GM19035 (cell line): ENCODE measurements around the gene GMPR2.
A peak's percentile ranks its signal among the peaks of the same experiment; 100 is the strongest.

Source experiments
- ATAC-seq: cut with Tn5 transposase; IDR thresholded peaks from one replicate; pipeline ENCODE4 v1.9.1; 2021; ENCODE audit not compliant: unreplicated experiment

GMPR2 gene

DNA sequence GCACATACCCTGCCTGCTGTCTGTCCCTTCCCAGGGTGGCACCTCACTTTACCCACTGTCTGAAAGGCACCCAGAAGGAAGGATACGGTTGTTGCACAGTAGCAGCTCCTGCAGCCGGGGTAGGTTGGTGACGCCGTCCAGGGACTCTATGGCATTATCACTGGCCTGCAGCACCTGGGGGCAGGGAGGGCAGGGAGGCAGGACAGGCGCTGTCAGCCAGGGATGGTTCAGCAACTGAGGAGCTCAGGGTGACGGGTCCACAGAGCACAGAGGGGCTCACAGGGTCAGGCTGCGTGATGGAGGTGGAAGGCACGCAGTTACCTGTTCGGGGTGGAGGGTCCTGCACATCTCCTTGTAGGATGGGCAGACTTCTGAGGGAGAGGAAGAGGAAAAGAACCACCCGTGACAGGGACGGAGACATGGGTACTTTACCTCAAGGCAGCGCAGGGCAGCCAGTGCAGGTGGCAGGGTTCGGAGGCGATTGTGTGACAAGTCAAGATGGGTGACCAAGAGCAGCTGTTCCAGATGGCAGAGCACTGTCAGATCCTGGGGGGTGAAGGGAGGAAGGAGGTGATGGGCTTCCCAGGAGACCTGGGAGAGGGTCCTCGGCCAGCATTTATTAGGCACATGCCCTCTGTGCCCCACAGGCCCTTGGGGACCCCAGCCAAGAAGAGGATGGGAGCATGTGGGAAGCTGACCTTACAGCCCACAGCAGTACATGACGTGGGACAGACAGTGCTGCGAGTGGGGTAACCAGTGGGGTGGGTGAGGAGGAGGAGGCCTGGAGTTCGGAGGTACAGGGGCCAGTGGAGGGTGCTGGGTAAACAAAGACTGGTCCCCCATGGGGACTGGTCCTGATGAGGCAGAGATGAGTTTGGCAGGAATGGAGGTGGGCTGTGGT, 33.9 kb downstream of the GMPR2 start:
- no peak for ATAC-seq

GRCh38 chr14:24267516-24267915, 34.8 kb downstream of the GMPR2 start:
- no peak for ATAC-seq

GRCh38 chr14:24268225-24268624, 35.5 kb downstream of the GMPR2 start:
- ATAC-seq = no peak

DNA sequence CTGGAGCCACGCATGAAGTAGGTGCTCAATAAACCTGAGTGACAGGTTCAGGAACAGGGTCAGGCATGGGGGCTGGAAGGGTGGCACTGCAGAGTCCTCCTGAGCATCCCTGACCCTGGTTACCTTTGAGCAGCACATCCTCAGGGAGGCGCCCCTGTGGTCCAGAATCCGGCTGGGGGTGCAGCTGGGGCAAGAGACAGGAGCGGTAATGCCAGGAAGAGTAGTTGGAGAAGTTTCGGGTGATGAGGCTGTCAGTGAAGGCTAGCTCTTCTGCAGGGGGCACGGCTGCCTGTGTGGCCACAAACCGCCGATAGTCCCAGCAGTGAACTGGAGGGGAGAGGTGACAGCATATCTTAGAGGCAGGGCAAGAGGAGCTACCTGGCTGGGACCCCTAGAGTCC, 36.6 kb downstream of the GMPR2 start:
- no peak for ATAC-seq

DNA sequence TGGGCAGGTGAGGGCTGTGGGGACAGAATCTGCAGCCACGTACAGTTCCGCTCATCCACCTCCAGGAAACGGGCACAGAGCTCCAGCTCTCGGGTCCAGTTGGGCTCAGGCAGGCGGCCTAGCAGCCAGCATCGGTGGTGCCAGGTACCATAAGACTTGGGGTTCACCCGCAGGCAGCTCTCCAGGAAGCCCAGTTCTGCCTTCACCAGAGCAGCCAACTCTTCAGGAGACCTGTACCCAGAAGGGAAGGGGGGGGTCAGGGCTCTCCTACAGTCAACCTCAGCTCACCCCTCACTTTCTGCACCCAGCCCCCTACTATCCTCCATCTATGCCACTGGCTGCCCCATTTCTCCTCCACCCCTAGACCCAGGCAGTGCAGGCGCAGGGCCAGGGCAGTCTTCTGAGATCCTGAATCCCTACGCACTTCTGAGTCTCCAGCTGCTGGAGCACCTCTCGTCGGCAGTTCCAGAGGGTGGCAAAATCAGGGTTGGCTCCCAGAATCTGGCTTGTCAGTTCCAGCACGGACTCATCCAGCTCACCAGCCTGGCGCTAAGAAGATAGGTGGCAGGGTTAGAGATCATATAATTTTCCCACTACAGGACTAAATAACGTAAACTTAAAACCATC, 37.3 kb downstream of the GMPR2 start:
- ATAC-seq = no peak

- ATAC-seq = no peak
Measured at GRCh38 chr14:24270537-24271133, 37.9 kb downstream of the GMPR2 start.

DNA sequence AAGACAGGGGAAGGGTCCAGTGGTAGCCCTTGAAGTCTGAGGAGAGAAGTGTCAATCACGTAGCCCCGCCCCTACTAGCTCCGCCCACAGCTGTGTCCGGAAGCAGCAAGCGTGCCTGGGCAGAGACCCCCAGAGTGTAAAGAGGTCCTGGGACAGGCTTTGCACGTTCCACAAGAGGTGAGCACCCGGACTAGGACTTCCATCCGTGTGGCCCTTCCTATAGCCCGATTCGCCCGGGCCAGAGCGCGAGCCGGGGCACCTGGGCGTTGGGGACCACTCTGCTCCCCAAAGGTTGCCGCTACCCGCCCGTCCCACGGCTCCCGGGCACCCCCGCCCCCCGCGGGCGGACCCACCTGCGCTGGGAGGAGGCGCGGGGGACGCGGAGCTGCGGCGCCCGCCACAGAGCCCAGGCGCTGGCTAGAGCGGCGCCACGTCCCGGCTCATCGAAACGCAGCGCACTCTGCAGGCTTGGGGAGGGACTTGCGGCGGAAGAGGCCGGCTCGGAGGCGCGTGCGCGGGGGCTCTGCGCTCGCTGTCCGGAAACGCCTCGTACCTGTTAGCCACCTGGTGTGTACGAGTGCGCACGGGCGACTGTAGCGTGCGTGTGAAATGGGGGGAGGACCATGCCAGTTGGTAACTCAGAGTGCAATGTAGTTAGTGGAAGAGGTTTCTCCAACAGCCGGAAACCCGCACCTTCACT, 38.6 kb downstream of the GMPR2 start, which contains the start of gene RABGGTA:
RABGGTA (minus strand) TSS at position 464 of the 700 bp plus-strand sequence. CDS start 482 bp downstream, outside the sequence.
- ATAC-seq = peak; percentile 89

DNA sequence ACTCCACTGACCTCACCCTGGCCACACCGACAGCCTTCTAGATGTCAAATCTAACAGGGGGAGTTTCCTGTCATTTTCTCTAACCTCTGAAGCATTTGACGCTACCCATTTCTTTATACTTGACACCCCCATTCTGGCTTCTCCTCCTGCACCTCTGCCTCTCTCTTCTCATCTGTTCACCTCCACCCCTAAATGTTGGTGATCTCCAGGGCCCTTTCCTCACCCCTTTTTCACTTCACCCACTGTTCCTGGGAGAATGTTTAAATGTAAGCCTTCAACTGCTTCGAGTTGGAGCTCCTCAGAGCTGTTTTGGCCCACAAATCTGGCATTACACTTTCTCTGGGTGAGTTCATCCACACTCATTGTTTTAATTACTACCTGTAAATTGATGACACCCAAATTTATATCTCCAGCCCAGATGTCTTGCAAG, 39.1 kb downstream of the GMPR2 start:
- ATAC-seq = no peak

DNA sequence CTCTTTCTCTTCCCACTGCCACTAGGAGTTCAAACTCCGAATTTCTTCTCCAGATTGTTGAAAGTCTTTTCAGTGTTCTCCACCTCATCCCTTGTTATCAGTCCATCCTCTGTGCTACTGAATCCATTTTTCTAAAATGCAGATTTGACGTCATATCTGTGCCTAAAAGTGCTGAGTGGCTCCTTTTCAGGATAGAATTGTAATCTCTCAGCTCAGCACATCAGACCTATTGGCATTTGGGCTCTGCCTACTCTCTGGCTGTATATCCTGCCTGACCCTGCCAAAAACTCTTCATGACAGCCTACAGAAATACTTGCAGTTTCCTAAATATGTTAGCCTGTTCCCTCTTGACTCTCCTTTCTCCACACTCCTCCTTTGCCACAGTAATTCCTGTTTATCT, 39.7 kb downstream of the GMPR2 start:
- ATAC-seq = no peak

DNA sequence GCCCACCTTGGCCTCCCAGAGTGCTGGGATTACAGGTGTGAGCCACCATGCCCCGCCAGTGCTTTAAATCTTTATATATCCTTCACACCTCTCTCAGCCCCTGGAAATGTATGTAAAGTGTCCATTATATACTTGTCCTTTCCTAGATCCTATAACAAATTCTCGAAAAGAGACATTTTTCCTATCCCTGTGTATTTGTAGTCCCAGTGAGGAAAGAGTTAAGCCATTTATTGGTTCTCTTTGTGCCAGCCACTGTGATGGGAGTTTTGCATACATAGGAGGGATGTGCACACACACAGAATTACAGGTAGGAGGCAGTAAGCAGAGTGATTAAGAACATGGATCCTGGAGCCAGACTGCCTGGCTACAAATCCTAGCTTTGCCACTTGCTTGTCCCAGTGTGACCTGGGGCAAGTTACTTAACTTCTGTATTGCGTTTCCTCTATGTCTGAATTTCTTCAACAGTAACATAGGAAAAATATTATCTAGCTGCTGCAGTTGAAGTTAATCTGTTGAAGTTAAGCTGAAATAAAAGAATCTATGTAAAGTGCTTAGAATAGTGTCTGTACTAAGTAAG, 40.8 kb downstream of the GMPR2 start:
- no peak for ATAC-seq

DNA sequence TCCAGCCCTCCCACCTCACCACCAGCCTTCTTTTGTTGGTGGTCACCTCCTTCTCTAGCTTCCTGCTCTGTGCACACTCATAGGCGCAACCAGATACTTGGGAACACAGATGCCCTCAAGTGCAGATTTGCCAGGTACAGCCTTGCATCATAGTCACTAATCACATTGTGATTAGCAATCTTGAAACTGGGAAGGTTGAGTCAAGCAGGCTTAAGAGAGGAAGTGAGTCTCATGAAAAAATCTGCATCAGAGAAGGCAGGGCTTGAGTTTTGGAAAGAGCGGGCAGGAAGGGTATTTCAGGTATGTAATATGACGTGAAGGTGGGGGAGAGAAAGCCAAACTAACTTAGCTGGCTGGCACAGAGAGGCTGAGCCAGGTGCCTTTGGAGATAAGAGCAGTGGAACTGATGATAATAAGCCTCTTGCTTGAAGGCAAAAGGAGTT, 41.4 kb downstream of the GMPR2 start:
- ATAC-seq = no peak

DNA sequence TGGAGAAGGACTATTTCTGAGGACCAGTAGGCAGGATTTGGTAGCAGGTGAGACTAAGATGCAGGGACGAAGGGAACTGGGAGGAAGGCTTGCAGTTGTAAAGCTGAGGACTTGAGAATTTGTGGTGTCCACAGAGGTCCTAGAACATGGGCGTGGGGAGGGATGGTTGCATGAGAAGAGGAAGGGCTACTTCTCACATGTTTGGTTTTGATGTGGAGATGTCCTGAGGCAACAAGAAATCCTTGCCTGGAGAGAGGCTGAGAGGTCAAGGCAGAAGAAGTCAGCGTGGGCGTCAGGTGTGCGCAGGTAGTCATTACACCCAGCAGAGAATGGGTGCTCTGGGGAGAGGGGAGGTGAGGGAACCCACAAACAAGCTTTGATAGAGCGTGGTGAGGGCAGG, 44.3 kb downstream of the GMPR2 start:
- no peak for ATAC-seq

- no peak for ATAC-seq
Measured at GRCh38 chr14:24277606-24278321, 45.0 kb downstream of the GMPR2 start.

- ATAC-seq = no peak
Measured at GRCh38 chr14:24278424-24278823, 45.7 kb downstream of the GMPR2 start.

GRCh38 chr14:24279301-24280186, 46.8 kb downstream of the GMPR2 start:
- peak; percentile 48 for ATAC-seq

DNA sequence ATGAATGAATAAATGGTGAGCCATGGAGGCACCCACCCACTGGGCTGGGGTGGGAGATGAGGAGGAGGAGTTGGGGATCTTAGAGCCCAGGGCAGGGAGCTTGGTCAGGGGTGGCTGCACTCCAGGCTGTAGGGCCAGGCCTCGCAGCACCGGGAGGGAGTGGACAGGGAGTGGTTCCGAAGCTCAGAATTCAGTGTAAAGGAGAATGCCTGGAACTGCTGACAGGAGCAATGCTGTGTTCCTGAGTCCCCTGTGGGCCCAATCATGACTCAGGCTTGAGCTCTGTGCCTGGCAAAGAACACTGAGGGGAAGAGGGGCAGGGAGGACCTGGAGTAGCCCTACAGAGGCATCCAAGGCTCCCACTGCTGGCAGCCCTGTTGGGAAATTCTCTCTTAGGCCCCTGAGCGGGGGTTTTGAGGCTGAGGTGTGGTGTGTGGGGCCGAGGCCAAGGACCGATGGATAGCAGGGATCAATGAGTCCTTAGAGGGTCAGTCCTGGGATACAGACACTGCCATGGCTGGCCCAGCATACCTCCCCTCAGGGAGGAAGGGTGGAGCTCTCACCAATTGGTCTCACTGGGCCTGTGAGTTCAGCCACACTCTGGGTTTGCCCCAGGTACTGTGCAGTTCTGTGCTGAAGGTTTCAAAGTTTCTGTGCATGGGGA, 48.2 kb downstream of the GMPR2 start:
- no peak for ATAC-seq

DNA sequence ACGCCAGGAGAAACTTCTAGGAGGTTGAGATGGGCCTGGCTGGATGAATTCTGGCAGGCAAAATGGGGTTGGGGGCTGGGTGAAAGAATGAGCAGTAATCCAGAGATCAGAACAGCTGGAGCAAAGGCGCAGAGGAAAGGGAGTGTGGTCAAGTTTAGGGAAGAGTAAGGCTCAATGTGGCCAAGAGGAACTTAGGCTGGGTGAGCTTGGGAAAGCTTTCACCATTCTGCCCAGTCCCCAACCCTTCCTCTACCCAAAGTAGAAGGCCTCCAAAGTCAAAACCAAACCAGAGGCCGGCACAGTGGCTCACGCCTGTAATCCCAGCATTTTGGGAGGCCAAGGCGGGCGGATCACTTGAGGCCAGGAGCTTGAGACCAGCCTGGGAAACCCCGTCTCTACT, 48.9 kb downstream of the GMPR2 start:
- ATAC-seq = no peak

DNA sequence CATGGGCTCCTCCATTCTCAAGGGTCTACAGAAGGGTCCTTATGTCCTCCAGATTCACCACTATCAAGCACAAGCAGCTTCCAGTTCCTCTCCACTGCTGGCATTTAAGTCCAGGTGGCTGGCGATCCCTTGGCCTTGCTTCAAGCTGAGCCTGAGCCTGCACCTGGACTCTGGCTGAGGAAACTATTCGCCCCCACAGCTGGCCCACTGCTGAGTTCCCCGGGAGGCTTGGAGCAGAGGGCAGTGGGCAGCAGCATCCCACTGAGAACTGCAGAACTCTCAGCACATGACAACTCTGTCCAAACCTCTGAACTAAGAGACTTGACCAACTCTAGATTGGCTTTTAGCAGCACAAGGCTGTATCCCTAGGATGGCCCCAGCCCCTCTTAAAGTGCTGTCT, 50.0 kb downstream of the GMPR2 start:
- no peak for ATAC-seq
